ENCODE results near the gene DBF4B. TPM values are rescaled to one million over a fixed set of nuclear protein-coding genes. Genes with fewer than 3 reads are reported as not detected.
"Not testable (repeated sequence)": the region's sequence is repeated elsewhere in the genome, so short reads cannot be mapped to it uniquely, and the experiment has no call there.

Gene DBF4B
- total and polyA plus RNA-seq, 12 donors = 1.9 to 10.5 (median 4.7) TPM

DNA sequence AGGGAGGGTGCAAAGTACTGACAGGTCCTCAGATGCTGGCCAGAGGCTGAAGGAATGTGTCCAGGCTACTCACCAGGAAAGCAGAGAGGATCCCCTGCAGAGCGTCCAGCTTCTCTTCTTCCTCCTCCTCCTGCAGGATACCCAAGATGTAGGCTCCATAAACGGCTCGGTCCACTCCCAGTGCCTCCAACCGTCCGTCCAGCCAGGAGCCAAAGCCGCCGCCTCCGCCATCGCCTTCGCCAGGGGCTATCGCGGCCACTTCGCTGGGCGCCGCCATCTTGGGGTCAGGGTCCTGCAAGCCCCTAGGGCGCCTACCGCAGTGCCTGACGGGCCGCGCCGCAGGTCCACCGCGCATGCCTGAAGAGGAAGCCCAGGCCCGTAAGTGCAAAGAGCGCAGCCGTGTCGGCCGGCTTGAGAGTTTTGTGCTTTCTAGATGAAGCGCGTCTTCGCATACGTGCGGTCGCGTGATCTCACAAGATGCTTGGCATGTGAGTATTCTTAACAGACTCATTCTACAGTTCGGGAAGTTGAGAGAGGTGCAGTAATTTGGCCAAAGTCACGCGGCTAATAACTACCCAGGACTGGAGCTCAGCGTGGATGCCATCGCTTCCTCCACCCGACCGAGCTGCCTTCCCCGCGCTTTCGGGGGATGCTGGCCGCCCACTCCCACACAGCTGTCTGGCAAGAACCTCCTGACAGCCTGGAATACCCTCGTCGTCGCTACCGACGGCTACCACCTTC, 18.8 kb upstream of the DBF4B start, which contains the start of gene CCDC43:
Gene CCDC43, minus strand, starts transcription at position 300 of the 741 bp plus-strand sequence. Its CDS starts 23 bp downstream, at position 277.
- WGBS, 4 donors = 0% methylated on average over 6 to 51 of the region's 51 CpGs
- Histone ChIP-seq H3K27me3 (no peaks in the 10 kb centered on the region), H3K9me3 (replicated peaks in 1 of 3) (no peaks in the 10 kb centered on the region), H3K36me3 (replicated peaks in 1 of 2) (peaks cover 0 to 3% of the 10 kb centered on the region in 2 donors), H3K27ac (peak within 1 kb of the TSS in 4 of 5 donors; percentile 46 to 88 (median 69)), H3K4me3 (peak within 1 kb of the TSS; percentile 26 to 96 (median 66)), H3K4me1 (replicated peaks in 1 of 2) (peaks cover 6 to 18% of the 10 kb centered on the region in 2 donors)
- TF ChIP-seq CTCF (IDR thresholded peaks at IDR 0.05) (no peak), POLR2A (IDR thresholded peaks at IDR 0.05) (peak; percentile 25 to 64)
- peak; percentile 85 to 92 (median 90) for DNase-seq
- intact Hi-C loops (cut with DNase I) = no loop called here

- H3K27me3 ChIP-seq; intact Hi-C loops (cut with DNase I); H3K27ac ChIP-seq; H3K36me3 ChIP-seq (replicated peaks in 1 of 2); H3K9me3 ChIP-seq (replicated peaks in 1 of 3): not testable (repeated sequence)
- 82 to 89% (median 86%) methylated on average over 21 of the region's 21 CpGs for WGBS, 4 donors
- peak overlapping the region in 1 of 4 donors; percentile 84 for H3K4me3 ChIP-seq
- peaks cover 6 to 18% of the 10 kb centered on the region in 2 donors for H3K4me1 ChIP-seq (replicated peaks in 1 of 2)
- peak in 2 of 7 donors; percentile 7 to 13 for DNase-seq
Measured at GRCh38 chr17:44690746-44691306, 17.6 kb upstream of the DBF4B start.

DNA sequence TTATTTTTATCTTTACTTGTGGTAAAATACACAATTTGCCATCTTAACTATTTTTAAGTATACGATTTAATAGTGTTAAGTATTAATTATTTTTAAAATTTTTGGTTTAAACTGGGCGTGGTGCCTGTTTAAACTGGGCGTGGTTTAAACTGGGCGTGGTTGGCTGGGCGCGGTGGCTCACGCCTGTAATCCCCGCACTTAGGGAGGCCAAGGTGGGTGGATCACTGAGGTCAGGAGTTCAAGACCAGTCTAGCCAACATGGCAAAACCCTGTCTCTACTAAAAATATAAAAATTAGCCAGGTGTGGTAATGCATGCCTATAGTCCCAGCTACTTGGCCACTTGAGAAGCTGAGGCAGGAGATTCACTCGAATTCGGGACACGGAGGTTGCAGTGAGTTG, 14.9 kb upstream of the DBF4B start:
- no peak overlapping the region for H3K4me3 ChIP-seq
- intact Hi-C loops (cut with DNase I) = no loop called here
- no peaks in the 10 kb centered on the region for H3K27me3 ChIP-seq
- TF ChIP-seq CTCF (IDR thresholded peaks at IDR 0.05) = no peak
- no peak for TF ChIP-seq POLR2A (IDR thresholded peaks at IDR 0.05)
- no peaks in the 10 kb centered on the region for H3K9me3 ChIP-seq (replicated peaks in 1 of 3)
- DNase-seq = no peak
- H3K36me3 ChIP-seq (replicated peaks in 1 of 2) = no peaks in the 10 kb centered on the region
- no peak overlapping the region for H3K27ac ChIP-seq
- 68 to 75% (median 74%) methylated on average over 11 of the region's 11 CpGs for WGBS, 4 donors
- H3K4me1 ChIP-seq (replicated peaks in 1 of 2) = peaks cover 6 to 12% of the 10 kb centered on the region in 2 donors

DNA sequence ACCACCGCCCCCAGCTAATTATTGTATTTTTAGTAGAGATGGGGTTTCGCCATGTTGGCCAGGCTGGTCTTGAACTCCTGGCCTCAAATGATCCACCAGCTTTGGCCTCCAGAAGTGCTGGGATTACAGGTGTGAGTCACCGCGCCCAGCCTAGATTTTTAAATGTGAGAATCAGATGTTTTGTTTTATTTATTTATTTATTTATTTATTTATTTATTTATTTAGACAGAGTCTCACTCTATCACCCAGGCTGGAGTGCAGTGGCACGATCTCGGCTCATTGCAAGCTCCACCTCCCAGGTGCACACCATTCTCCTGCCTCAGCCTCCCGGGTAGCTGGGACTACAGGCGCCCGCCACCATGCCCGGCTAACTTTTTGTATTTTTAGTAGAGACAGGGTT, 8.2 kb upstream of the DBF4B start:
- H3K4me1 ChIP-seq (replicated peaks in 1 of 2); DNase-seq; H3K36me3 ChIP-seq (replicated peaks in 1 of 2); H3K9me3 ChIP-seq (replicated peaks in 1 of 3); H3K27me3 ChIP-seq; H3K27ac ChIP-seq; intact Hi-C loops (cut with DNase I); H3K4me3 ChIP-seq: not testable (repeated sequence)
- WGBS, 4 donors = 73 to 84% (median 82%) methylated on average over 10 of the region's 10 CpGs

- peak overlapping the region in 3 of 5 donors; percentile 18 to 66 (median 50) for H3K27ac ChIP-seq
- H3K4me1 ChIP-seq (replicated peaks in 1 of 2) = peaks cover 7 to 12% of the 10 kb centered on the region in 2 donors
- H3K36me3 ChIP-seq (replicated peaks in 1 of 2) = no peaks in the 10 kb centered on the region
- 30 to 41% (median 36%) methylated on average over 4 of the region's 4 CpGs for WGBS, 4 donors
- no peaks in the 10 kb centered on the region for H3K9me3 ChIP-seq (replicated peaks in 1 of 3)
- peak overlapping the region in 3 of 4 donors; percentile 20 to 68 (median 55) for H3K4me3 ChIP-seq
- no peak for TF ChIP-seq CTCF (IDR thresholded peaks at IDR 0.05)
- no peak for TF ChIP-seq POLR2A (IDR thresholded peaks at IDR 0.05)
- intact Hi-C loops (cut with DNase I) = no loop called here
- DNase-seq = no peak
- no peaks in the 10 kb centered on the region for H3K27me3 ChIP-seq
Measured at GRCh38 chr17:44707755-44708400, 587 bp upstream of the DBF4B start.
